ACC112 (cell line): ENCODE measurements around the gene EXOC3.

Experiments
- H2AFZ ChIP-seq: fragments of 200-600 bp; sonication (generic); one replicate; pipeline ENCODE4 v1.6.0; 2017; ENCODE audit warnings: antibody characterized with exemption, low read length; ENCODE audit not compliant: unreplicated experiment
- H3K27ac ChIP-seq: fragments of 200-600 bp; sonication (generic); 2 replicates; pipeline ENCODE4 v1.5.1; 2014; ENCODE audit warnings: low read depth, mild to moderate bottlenecking, antibody characterized with exemption, low read length, moderate library complexity
- H3K27me3 ChIP-seq: fragments of 200-600 bp; sonication (generic); 2 replicates; pipeline ENCODE4 v1.6.1; 2014; ENCODE audit warnings: mild to moderate bottlenecking, antibody characterized with exemption, low read length, moderate library complexity, mixed read lengths; ENCODE audit not compliant: insufficient read depth
- H3K36me3 ChIP-seq: fragments of 200-600 bp; sonication (generic); 2 replicates; pipeline ENCODE4 v1.6.1; 2016; ENCODE audit warnings: mild to moderate bottlenecking, antibody characterized with exemption, low read length, moderate library complexity, mixed read lengths; ENCODE audit not compliant: insufficient read depth
- H3K4me1 ChIP-seq: fragments of 200-600 bp; sonication (generic); one replicate; pipeline ENCODE4 v1.6.1; 2016; ENCODE audit warnings: low read length, mixed read lengths; ENCODE audit not compliant: insufficient read depth, unreplicated experiment, control insufficient read depth
- H3K4me3 ChIP-seq: fragments of 200-600 bp; sonication (generic); 2 replicates; pipeline ENCODE4 v1.5.1; 2014; ENCODE audit warnings: mild to moderate bottlenecking, low read depth, low read length
- H3K79me2 ChIP-seq: fragments of 200-600 bp; sonication (generic); one replicate; pipeline ENCODE4 v1.6.0; 2016; ENCODE audit warnings: low read length; ENCODE audit not compliant: control insufficient read depth, unreplicated experiment, insufficient read depth

The EXOC3 gene

DNA sequence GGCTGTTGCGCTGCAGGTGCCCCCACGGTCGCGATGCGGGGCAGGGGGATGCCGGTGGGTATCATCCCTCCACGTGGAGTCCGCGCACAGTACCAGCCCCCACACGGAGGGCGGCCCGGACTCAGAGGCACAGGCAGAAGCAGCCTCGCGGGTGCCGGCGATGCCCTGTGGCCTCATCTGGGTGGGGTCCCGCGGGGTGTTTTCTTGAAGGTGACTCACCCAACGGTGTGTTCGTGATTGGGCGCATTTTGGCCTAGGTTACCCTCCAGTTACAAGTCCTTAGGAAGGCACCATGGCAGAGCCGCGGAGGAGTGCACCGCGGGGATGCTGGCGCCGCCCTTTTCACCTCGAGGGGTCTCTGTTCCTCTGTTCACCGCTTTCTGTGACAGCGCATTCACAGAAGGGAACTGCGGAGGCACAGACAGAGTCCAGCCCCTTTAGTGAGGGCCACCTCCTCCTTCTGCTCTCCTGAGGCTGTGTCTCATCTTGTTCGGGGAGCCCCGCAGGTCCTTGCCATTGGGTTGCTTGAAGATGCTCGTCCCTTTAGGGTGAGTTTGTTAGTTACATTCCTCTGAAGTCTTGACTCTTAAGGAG, 21.6 kb upstream of the EXOC3 start:
- Histone ChIP-seq H3K27ac (no peak overlapping the region), H3K27me3 (no peaks in the 10 kb centered on the region), H3K4me1 (no peaks in the 10 kb centered on the region), H3K36me3 (no peaks in the 10 kb centered on the region), H3K79me2 (no peaks in the 10 kb centered on the region), H2AFZ (no peak overlapping the region), H3K4me3 (no peak overlapping the region)

DNA sequence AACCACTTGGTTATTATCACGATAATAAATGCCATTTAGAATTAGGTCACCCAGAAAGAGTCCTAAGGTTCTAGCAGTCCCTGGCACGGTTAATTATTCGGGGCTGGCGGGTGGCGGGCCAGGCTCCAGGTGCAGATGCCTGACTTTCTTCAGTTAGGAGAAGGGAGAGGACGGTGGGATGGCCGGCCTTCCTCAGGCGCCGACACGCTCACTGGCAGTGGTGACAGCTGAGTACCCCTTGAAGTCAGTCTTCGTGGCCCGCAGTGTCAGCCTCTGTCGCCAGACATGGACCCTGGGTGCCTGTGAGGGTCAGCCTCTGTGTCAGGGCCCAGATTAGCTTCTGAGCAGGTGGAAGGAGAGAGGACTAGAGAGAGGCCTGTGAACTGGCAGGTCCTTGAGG, 21.1 kb upstream of the EXOC3 start:
- H3K4me3 ChIP-seq, result no peak overlapping the region
- no peaks in the 10 kb centered on the region for H3K79me2 ChIP-seq
- no peaks in the 10 kb centered on the region for H3K27me3 ChIP-seq
- H3K4me1 ChIP-seq, result no peaks in the 10 kb centered on the region
- no peak overlapping the region for H3K27ac ChIP-seq
- H3K36me3 ChIP-seq, result no peaks in the 10 kb centered on the region
- H2AFZ ChIP-seq, result no peak overlapping the region

- Histone ChIP-seq H3K27ac (no peak overlapping the region), H3K27me3 (no peaks in the 10 kb centered on the region), H3K36me3 (peaks cover under 1% of the 10 kb centered on the region; the same call in 1 of the 2 replicates), H2AFZ (no peak overlapping the region), H3K4me1 (no peaks in the 10 kb centered on the region), H3K79me2 (no peaks in the 10 kb centered on the region), H3K4me3 (no peak overlapping the region)
These were observed 20.4 kb upstream of the EXOC3 start for GRCh38 chr5:422323-423232.

DNA sequence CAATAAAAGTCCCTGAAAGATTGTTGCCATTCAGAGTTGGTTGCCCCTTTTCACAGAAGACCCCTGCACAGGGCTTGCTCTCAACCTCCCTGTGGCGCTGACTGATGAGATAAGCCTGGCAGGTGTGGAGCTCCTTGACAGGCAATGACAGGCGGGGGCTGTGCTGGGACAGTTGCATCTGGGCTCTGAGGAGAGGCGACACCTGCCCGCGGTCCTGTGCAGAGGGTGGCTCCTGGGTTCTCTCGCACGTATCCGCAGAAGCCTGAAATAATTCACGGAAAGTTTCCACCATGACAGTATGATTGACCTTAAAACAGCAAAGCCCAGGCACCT, 19.8 kb upstream of the EXOC3 start:
- Histone ChIP-seq H3K79me2 (no peaks in the 10 kb centered on the region), H2AFZ (no peak overlapping the region), H3K36me3 (peaks cover 6% of the 10 kb centered on the region; the same call in 1 of the 2 replicates), H3K4me1 (no peaks in the 10 kb centered on the region), H3K27me3 (no peaks in the 10 kb centered on the region), H3K27ac (no peak overlapping the region), H3K4me3 (no peak overlapping the region)

- H3K27ac ChIP-seq, result no peak overlapping the region
These were observed 19.2 kb upstream of the EXOC3 start for GRCh38 chr5:423626-424261.

GRCh38 chr5:424301-425110, 18.5 kb upstream of the EXOC3 start:
- Histone ChIP-seq H3K4me1 (peaks cover 2% of the 10 kb centered on the region), H2AFZ (no peak overlapping the region), H3K27ac (no peak overlapping the region), H3K79me2 (no peaks in the 10 kb centered on the region), H3K4me3 (no peak overlapping the region), H3K27me3 (no peaks in the 10 kb centered on the region), H3K36me3 (peaks cover 6% of the 10 kb centered on the region; the same call in 1 of the 2 replicates)

More at GRCh38 chr5:423626-424261, 19.2 kb upstream of the EXOC3 start:
- H3K4me1 ChIP-seq, result no peaks in the 10 kb centered on the region
- no peak overlapping the region for H3K4me3 ChIP-seq
- H3K27me3 ChIP-seq, result no peaks in the 10 kb centered on the region
- H2AFZ ChIP-seq, result no peak overlapping the region
- no peaks in the 10 kb centered on the region for H3K79me2 ChIP-seq
- H3K36me3 ChIP-seq, result peaks cover 6% of the 10 kb centered on the region; the same call in 1 of the 2 replicates

GRCh38 chr5:425714-426113, 17.3 kb upstream of the EXOC3 start:
- H3K36me3 ChIP-seq, result peaks cover 6% of the 10 kb centered on the region; the same call in 1 of the 2 replicates
- H3K4me1 ChIP-seq, result peaks cover 14% of the 10 kb centered on the region
- no peaks in the 10 kb centered on the region for H3K27me3 ChIP-seq
- no peak overlapping the region for H3K27ac ChIP-seq
- H3K79me2 ChIP-seq, result no peaks in the 10 kb centered on the region
- no peak overlapping the region for H3K4me3 ChIP-seq
- no peak overlapping the region for H2AFZ ChIP-seq

GRCh38 chr5:426392-426976, 16.5 kb upstream of the EXOC3 start:
- no peak overlapping the region for H3K27ac ChIP-seq
- no peak overlapping the region for H3K4me3 ChIP-seq
- peaks cover 6% of the 10 kb centered on the region; the same call in 1 of the 2 replicates for H3K36me3 ChIP-seq
- peaks cover 14% of the 10 kb centered on the region for H3K4me1 ChIP-seq
- H3K79me2 ChIP-seq, result no peaks in the 10 kb centered on the region
- no peaks in the 10 kb centered on the region for H3K27me3 ChIP-seq
- H2AFZ ChIP-seq, result no peak overlapping the region

DNA sequence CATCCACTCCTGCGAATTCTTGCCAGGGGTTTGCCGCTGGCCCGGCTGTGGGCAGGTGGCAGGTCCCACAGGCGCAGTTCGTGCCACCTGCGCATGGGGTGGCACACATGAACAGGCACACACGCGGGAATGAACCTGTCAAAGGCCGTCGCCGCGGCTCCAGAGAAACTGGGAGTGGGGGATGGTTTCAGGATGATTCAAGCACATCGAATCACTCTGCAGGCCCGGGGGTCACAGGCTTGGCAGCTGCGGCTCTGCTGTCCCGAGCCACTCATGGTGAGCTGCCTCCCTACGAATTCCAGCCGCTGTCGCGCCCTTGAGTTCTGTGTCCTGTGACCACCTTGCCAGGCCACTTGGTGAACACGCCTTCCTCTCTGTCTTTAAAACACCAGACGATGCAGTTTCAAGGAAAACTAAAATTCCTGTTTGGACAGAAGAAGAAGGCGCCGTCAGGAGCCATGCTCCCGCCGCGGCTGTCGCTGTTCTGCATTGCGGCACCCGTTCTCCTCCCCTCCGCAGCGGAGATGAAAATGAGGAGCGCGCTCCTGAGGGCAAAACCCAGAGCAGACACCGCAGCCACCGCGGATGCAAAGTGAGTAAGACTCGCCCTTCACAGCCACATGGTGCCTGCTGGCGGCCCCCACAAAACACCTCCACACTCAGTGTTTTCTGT, 15.4 kb upstream of the EXOC3 start:
- no peak overlapping the region for H2AFZ ChIP-seq
- no peak overlapping the region for H3K4me3 ChIP-seq
- no peaks in the 10 kb centered on the region for H3K79me2 ChIP-seq
- H3K27me3 ChIP-seq, result no peaks in the 10 kb centered on the region
- peaks cover 6% of the 10 kb centered on the region; the same call in 1 of the 2 replicates for H3K36me3 ChIP-seq
- no peak overlapping the region for H3K27ac ChIP-seq
- peaks cover 14% of the 10 kb centered on the region for H3K4me1 ChIP-seq
